Measurements from ENCODE around the gene IGF1R.
A peak's percentile ranks its signal among the peaks of the same experiment; 100 is the strongest.

Gene IGF1R

GRCh38 chr15:98943051-98943508, 294.7 kb downstream of the IGF1R start:
- DNase-seq (ENCODE audit: low spot score): no peak

- peak; percentile 3 for DNase-seq (ENCODE audit: low spot score)
These were observed 295.3 kb downstream of the IGF1R start for GRCh38 chr15:98943601-98944151.

GRCh38 chr15:98946301-98947255, 298.2 kb downstream of the IGF1R start:
- DNase-seq (ENCODE audit: low spot score): no peak

- DNase-seq (ENCODE audit: low spot score): no peak
These were observed 300.1 kb downstream of the IGF1R start for GRCh38 chr15:98948456-98948855.

- DNase-seq (ENCODE audit: low spot score): no peak
These were observed 300.6 kb downstream of the IGF1R start for GRCh38 chr15:98948941-98949340.

GRCh38 chr15:98949624-98950023, 301.3 kb downstream of the IGF1R start:
- no peak for DNase-seq (ENCODE audit: low spot score)

- no peak for DNase-seq (ENCODE audit: low spot score)
These were observed 301.9 kb downstream of the IGF1R start for GRCh38 chr15:98950248-98950647.

- DNase-seq (ENCODE audit: low spot score): no peak
These were observed 302.7 kb downstream of the IGF1R start for GRCh38 chr15:98951004-98951403.

- DNase-seq (ENCODE audit: low spot score): no peak
These were observed 303.4 kb downstream of the IGF1R start for GRCh38 chr15:98951493-98952320.

GRCh38 chr15:98952381-98952803, 304.1 kb downstream of the IGF1R start:
- no peak for DNase-seq (ENCODE audit: low spot score)

- DNase-seq (ENCODE audit: low spot score): no peak
These were observed 304.9 kb downstream of the IGF1R start for GRCh38 chr15:98953000-98953787.

- DNase-seq (ENCODE audit: low spot score): peak; percentile 3
These were observed 305.6 kb downstream of the IGF1R start for GRCh38 chr15:98953968-98954367.

- DNase-seq (ENCODE audit: low spot score): peak; percentile 92
These were observed 306.1 kb downstream of the IGF1R start for GRCh38 chr15:98954411-98954810.

- DNase-seq (ENCODE audit: low spot score): no peak
These were observed 307.0 kb downstream of the IGF1R start for GRCh38 chr15:98955331-98955730.

GRCh38 chr15:98955961-98956723, 307.8 kb downstream of the IGF1R start:
- no peak for DNase-seq (ENCODE audit: low spot score)

GRCh38 chr15:98956796-98957553, 308.6 kb downstream of the IGF1R start:
- no peak for DNase-seq (ENCODE audit: low spot score)

GRCh38 chr15:98957655-98958054, 309.3 kb downstream of the IGF1R start:
- no peak for DNase-seq (ENCODE audit: low spot score)

- DNase-seq (ENCODE audit: low spot score): no peak
These were observed 309.7 kb downstream of the IGF1R start for GRCh38 chr15:98958076-98958475.

- no peak for DNase-seq (ENCODE audit: low spot score)
These were observed 310.7 kb downstream of the IGF1R start for GRCh38 chr15:98958918-98959639.
